Natural killer cell (primary cell): Measurements from ENCODE around the gene HYAL4. TPM values are rescaled to one million over a fixed set of nuclear protein-coding genes. Genes with fewer than 3 reads are reported as not detected.

Experiments
- ATAC-seq, 3 donors: fragments of 150-1000 bp in 2 of 3; fragments of 200-7000 bp in 1 of 3; cut with Tn5 transposase; 1 replicate in 1 of 3; 2 replicates in 2 of 3; pipeline ENCODE4 v1.10.0; 2021; ENCODE audit warnings: mild to moderate bottlenecking in 2 of 3, moderate library complexity in 2 of 3
- DNase-seq, 2 donors: peaks; one replicate each; pipeline versions ENCODE4 v3.0.0 to v3.0.0-alpha.2; 2013 to 2021; ENCODE audit warnings: mixed read lengths in 1 of 2
- H3K27ac ChIP-seq: one replicate; pipeline ENCODE4 v1.5.1; 2013; ENCODE audit warnings: mild to moderate bottlenecking, low read length
- H3K27me3 ChIP-seq: one replicate; pipeline ENCODE4 v1.6.1; 2013; ENCODE audit warnings: low read length; ENCODE audit not compliant: control insufficient read depth, insufficient read depth
- H3K36me3 ChIP-seq: one replicate; pipeline ENCODE4 v1.6.1; 2013; ENCODE audit warnings: low read length; ENCODE audit not compliant: control insufficient read depth, insufficient read depth
- H3K4me1 ChIP-seq: one replicate; pipeline ENCODE4 v1.6.1; 2013; ENCODE audit warnings: low read length; ENCODE audit not compliant: control insufficient read depth, insufficient read depth
- H3K4me3 ChIP-seq: one replicate; pipeline ENCODE4 v1.5.1; 2013; ENCODE audit warnings: low read length
- H3K9me3 ChIP-seq: one replicate; pipeline ENCODE4 v1.6.1; 2013; ENCODE audit warnings: low read length; ENCODE audit not compliant: control insufficient read depth, insufficient read depth
- H3K27ac Mint-ChIP-seq, 2 donors: one replicate each; pipeline ENCODE4 v1.8.0; 2022; ENCODE audit warnings: mild to moderate bottlenecking in 2 of 2, mixed read lengths in 2 of 2, moderate library complexity in 1 of 2
- H3K27me3 Mint-ChIP-seq, 2 donors: one replicate each; pipeline ENCODE4 v1.8.0; 2022; ENCODE audit warnings: low read depth in 2 of 2, mixed read lengths in 2 of 2
- H3K36me3 Mint-ChIP-seq: one replicate; pipeline ENCODE4 v1.8.0; 2022; ENCODE audit warnings: mixed read lengths
- H3K4me1 Mint-ChIP-seq, 2 donors: one replicate each; pipeline ENCODE4 v1.8.0; 2022; ENCODE audit warnings: mixed read lengths in 2 of 2
- H3K4me3 Mint-ChIP-seq: one replicate; pipeline ENCODE4 v1.8.0; 2022; ENCODE audit warnings: mild to moderate bottlenecking, moderate library complexity, mixed read lengths
- H3K9me3 Mint-ChIP-seq, 2 donors: one replicate each; pipeline ENCODE4 v1.8.0; 2022; ENCODE audit warnings: mixed read lengths in 2 of 2
- WGBS: methylation state at CpG from one replicate; pipeline ENCODE4 v1.1.7; 2013; ENCODE audit warnings: missing lambda C conversion rate; ENCODE audit not compliant: insufficient coverage; 5-methylcytosine and 5-hydroxymethylcytosine counted together
- intact Hi-C: fragments of 100-400 bp; cut with micrococcal nuclease; formaldehyde crosslinking; loops from one replicate; pipeline ENCODE4 v1.14.2; 2022
- total RNA-seq, 4 donors: library from RNA; stranded (reverse); fragments of 120-200 nt in 1 of 4; gene quantifications; one replicate each; pipeline versions ENCODE4 v1.2.3 to v1.2.4, GENCODE V29; 2013 to 2022
- TF ChIP-seq, protein P1 (sequence below): fragments of 200-600 bp; IDR thresholded peaks from one replicate; pipeline ENCODE4 v1.8.0; 2022; ENCODE audit warnings: antibody characterized with exemption

Gene HYAL4
- total RNA-seq, 3 donors from 2014 or later (not counting 1 experiment from before 2014, with no cell fraction given): not detected

DNA sequence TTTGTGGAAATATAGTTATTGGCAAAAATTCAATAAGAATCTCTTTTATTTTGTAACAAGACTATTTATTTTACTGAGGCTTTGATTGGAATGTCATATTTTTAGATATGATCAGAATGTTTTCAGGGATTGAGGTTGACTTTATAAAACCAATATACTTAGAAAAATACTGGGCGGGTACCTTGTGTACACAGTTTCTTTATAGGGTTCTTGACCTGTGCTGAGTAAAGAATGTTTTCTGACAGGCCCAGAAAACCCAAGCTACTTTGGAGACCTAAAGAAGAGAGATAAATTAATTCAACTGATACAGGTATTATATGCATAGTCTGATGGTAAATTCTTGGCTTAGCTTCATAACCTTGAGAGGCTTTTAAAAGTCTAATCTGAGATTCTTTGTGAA lies 56.1 kb downstream of the HYAL4 start:
- Histone ChIP-seq H3K36me3 (no peaks in the 10 kb centered on the region), H3K27ac (no peak overlapping the region), H3K4me3 (no peak overlapping the region), H3K27me3 (no peaks in the 10 kb centered on the region), H3K9me3 (no peaks in the 10 kb centered on the region), H3K4me1 (no peaks in the 10 kb centered on the region)
- Mint-ChIP-seq H3K36me3 (peaks cover 8% of the 10 kb centered on the region), H3K9me3 (peaks cover 0 to 10% of the 10 kb centered on the region in 2 donors), H3K27ac (no peak overlapping the region), H3K27me3 (peaks cover 0 to 3% of the 10 kb centered on the region in 2 donors), H3K4me1 (no peaks in the 10 kb centered on the region), H3K4me3 (no peak overlapping the region)
- 100% methylated on average over 1 of the region's 1 CpG for WGBS
- ATAC-seq (no peak), DNase-seq (no peak)
- TF ChIP-seq, protein P1, sequence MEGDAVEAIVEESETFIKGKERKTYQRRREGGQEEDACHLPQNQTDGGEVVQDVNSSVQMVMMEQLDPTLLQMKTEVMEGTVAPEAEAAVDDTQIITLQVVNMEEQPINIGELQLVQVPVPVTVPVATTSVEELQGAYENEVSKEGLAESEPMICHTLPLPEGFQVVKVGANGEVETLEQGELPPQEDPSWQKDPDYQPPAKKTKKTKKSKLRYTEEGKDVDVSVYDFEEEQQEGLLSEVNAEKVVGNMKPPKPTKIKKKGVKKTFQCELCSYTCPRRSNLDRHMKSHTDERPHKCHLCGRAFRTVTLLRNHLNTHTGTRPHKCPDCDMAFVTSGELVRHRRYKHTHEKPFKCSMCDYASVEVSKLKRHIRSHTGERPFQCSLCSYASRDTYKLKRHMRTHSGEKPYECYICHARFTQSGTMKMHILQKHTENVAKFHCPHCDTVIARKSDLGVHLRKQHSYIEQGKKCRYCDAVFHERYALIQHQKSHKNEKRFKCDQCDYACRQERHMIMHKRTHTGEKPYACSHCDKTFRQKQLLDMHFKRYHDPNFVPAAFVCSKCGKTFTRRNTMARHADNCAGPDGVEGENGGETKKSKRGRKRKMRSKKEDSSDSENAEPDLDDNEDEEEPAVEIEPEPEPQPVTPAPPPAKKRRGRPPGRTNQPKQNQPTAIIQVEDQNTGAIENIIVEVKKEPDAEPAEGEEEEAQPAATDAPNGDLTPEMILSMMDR: no peak
- intact Hi-C loops: no loop called here

DNA sequence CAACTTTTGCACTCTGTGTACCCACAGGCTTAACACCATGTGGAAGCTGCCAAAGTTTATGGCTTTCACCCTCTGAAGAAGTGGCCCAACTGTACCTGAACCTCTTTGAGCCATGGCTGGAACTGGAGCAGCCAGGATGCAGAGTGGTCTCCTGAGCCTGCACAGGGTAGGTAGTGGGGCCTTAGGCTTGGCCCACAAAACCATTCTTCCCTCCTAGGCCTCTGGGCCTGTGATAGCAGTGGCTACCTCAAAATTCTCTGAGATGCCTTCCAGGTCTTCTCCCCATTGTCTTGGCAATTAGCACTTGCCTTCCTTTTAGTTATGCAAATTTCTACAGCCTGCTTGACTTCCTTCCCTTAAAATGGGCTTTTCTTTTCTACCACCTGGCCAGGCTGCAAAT lies 60.7 kb downstream of the HYAL4 start:
- Histone ChIP-seq H3K36me3 (no peaks in the 10 kb centered on the region), H3K27me3 (no peaks in the 10 kb centered on the region), H3K4me1 (no peaks in the 10 kb centered on the region), H3K9me3 (no peaks in the 10 kb centered on the region), H3K4me3 (no peak overlapping the region), H3K27ac (no peak overlapping the region)
- ATAC-seq (no peak), DNase-seq (no peak)
- Mint-ChIP-seq H3K36me3 (peaks cover 8% of the 10 kb centered on the region), H3K27ac (no peak overlapping the region), H3K27me3 (peaks cover 0 to 3% of the 10 kb centered on the region in 2 donors), H3K4me1 (no peaks in the 10 kb centered on the region), H3K9me3 (peaks cover 3 to 14% of the 10 kb centered on the region in 2 donors), H3K4me3 (no peak overlapping the region)
- intact Hi-C loops: no loop called here
- TF ChIP-seq, protein P1: no peak

DNA sequence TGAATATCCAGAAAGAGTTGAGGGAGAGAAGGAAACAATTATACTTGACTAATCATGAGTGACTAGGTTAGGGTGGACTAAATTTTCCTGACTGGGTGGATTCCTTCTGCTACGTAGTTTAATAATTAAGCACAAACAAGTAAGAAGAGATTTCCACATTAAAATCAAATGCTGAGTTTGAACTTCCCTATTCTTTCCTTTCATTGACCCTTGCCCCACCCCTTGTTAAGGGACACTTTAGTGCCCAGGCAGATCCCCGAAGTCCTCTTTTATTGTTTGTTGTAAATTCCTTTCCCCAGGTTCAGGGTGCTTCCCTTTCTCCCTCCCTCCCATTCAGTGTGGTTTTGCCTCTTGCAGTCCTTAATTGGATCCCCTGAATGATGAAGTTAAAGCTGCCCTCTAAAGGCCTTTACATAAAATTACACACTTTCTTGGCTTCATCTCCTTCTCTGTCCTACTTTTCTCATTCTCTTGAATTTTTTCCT lies 71.3 kb downstream of the HYAL4 start:
- Mint-ChIP-seq H3K27ac (no peak overlapping the region), H3K9me3 (peaks cover 0 to 2% of the 10 kb centered on the region in 2 donors)
- WGBS: 44% methylated on average over 2 of the region's 2 CpGs

DNA sequence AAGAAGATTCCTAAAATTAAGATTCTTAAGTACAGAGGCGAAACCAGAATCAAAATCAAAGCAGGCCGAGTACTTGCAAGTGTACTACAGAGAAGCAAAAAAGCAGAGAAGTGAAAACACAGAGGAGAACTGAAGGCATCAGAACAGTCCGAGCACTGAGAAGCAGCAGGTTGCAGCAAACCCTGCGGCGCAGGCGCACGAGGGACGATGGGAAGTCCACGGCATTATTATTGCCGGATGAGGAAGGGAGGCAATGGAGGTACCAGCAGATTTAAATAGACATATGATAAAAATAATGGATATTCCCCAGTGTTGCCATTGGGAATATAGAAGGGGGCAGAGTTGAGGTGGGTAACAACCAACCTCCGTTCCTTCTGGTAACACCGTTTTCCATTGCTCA lies 72.9 kb downstream of the HYAL4 start:
- TF ChIP-seq, protein P1: no peak
- DNase-seq (no peak), ATAC-seq (no peak)
- Histone ChIP-seq H3K27ac (no peak overlapping the region), H3K4me3 (no peak overlapping the region), H3K27me3 (no peaks in the 10 kb centered on the region), H3K36me3 (no peaks in the 10 kb centered on the region), H3K4me1 (no peaks in the 10 kb centered on the region), H3K9me3 (no peaks in the 10 kb centered on the region)
- Mint-ChIP-seq H3K27ac (no peak overlapping the region), H3K4me3 (no peak overlapping the region), H3K4me1 (no peaks in the 10 kb centered on the region), H3K27me3 (no peaks in the 10 kb centered on the region), H3K36me3 (no peaks in the 10 kb centered on the region), H3K9me3 (peaks cover 0 to 2% of the 10 kb centered on the region in 2 donors)
- intact Hi-C loops: no loop called here
- WGBS: 96% methylated on average over 12 of the region's 12 CpGs

More for the DNA sequence above, 71.3 kb downstream of the HYAL4 start:
- no peak overlapping the region for H3K4me3 Mint-ChIP-seq
- DNase-seq (no peak), ATAC-seq (no peak)
- Histone ChIP-seq H3K27me3 (no peaks in the 10 kb centered on the region), H3K36me3 (no peaks in the 10 kb centered on the region), H3K4me1 (no peaks in the 10 kb centered on the region), H3K4me3 (no peak overlapping the region), H3K27ac (no peak overlapping the region), H3K9me3 (no peaks in the 10 kb centered on the region)
- no peaks in the 10 kb centered on the region for H3K4me1 Mint-ChIP-seq
- TF ChIP-seq, protein P1: no peak
- no peaks in the 10 kb centered on the region for H3K36me3 Mint-ChIP-seq
- no peaks in the 10 kb centered on the region for H3K27me3 Mint-ChIP-seq
- intact Hi-C loops: no loop called here
